Mammary epithelial cell (primary cell): ENCODE data around the gene TBC1D22A.

Experiments
- EZH2 ChIP-seq: IDR thresholded peaks from 2 replicates; pipeline ENCODE4 v1.6.1; 2012; ENCODE audit warnings: low read length, inconsistent platforms, borderline replicate concordance
- TF ChIP-seq, protein P1 (sequence below), 2 donors: IDR thresholded peaks in 1 of 2; conservative IDR thresholded peaks in 1 of 2; 2 replicates each; pipeline ENCODE4 v1.5.1; 2011 to 2012; ENCODE audit warnings: inconsistent platforms in 2 of 2, low read length in 2 of 2, mild to moderate bottlenecking in 2 of 2, control low read depth in 1 of 2, low read depth in 1 of 2; ENCODE audit not compliant: insufficient read depth in 1 of 2; ENCODE audit errors: extremely low read depth in 1 of 2

DNA sequence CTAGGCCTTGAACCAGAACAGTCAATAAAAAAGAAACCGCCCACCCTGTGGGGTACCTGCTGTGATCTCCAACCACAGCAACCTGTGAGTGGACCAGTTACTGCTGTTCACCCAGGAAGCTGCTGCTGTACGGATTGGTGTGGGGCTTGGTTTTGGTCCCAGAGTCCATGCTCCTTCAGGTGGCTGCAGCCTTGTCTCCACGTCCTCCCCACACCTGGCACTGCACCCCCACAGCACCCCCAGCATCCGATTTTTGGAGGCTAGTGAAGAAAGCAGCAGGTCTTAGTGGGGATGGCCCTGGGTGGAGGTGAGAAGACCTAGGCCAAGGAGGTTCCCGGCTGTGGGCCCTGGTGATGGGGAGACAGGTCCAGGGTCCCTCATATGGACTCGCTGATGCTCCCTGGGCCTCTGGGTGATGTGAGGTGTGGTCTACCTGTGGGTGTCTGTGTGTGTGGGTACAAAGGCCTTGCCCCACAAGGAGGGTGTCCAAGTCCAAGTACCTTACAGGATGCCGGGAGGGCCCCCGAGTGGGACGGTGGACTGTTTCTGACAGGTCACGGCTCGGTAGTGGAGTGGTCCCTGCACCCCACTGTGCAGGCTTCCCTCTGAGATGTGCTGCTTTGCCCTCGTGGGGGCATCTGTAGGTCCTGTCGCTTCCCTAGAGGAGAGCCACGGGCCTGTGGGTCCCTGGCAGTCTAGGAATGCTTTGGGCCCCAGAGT, 283.4 kb downstream of the TBC1D22A start:
- TF ChIP-seq, protein P1, sequence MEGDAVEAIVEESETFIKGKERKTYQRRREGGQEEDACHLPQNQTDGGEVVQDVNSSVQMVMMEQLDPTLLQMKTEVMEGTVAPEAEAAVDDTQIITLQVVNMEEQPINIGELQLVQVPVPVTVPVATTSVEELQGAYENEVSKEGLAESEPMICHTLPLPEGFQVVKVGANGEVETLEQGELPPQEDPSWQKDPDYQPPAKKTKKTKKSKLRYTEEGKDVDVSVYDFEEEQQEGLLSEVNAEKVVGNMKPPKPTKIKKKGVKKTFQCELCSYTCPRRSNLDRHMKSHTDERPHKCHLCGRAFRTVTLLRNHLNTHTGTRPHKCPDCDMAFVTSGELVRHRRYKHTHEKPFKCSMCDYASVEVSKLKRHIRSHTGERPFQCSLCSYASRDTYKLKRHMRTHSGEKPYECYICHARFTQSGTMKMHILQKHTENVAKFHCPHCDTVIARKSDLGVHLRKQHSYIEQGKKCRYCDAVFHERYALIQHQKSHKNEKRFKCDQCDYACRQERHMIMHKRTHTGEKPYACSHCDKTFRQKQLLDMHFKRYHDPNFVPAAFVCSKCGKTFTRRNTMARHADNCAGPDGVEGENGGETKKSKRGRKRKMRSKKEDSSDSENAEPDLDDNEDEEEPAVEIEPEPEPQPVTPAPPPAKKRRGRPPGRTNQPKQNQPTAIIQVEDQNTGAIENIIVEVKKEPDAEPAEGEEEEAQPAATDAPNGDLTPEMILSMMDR (conservative IDR thresholded peaks at IDR 0.05 in 1 of 2, IDR thresholded peaks at IDR 0.05 in 1 of 2; ENCODE audit: extremely low read depth in 1 of 2, insufficient read depth in 1 of 2, low read depth in 1 of 2, low read length in 2 of 2) = no peak
- no peak for TF ChIP-seq EZH2
